SK-N-SH treated with all-trans-retinoic acid at 6 μM for 48 hours (cell line): Measurements from ENCODE around the gene MTHFD1.

Experiments used
- ATAC-seq: fragments of 200-7000 bp; cut with Tn5 transposase; 3 replicates; pipeline ENCODE4 v1.9.1; 2020; ENCODE audit warnings: mild to moderate bottlenecking, moderate library complexity
- ARNTL ChIP-seq: fragments of 450-650 bp; formaldehyde crosslinking; IDR thresholded peaks from 2 replicates; pipeline ENCODE4 v1.5.0; 2020; ENCODE audit warnings: low read depth, mild to moderate bottlenecking, moderate library complexity, borderline replicate concordance
- CSDC2 ChIP-seq: fragments of 250-450 bp; sonication (Bioruptor Pico); IDR thresholded peaks from 2 replicates; pipeline ENCODE4 v1.5.0; 2020; ENCODE audit warnings: mild to moderate bottlenecking, moderate library complexity
- GLIS3 ChIP-seq: fragments of 250-450 bp; sonication (Bioruptor Pico); IDR thresholded peaks from 2 replicates; pipeline ENCODE4 v1.5.0; 2020; ENCODE audit warnings: mild to moderate bottlenecking, moderate library complexity
- ISL1 ChIP-seq: fragments of 250-450 bp; sonication (Bioruptor Pico); IDR thresholded peaks from 2 replicates; pipeline ENCODE4 v2.1.2; 2022; ENCODE audit warnings: mild to moderate bottlenecking, moderate library complexity
- OSR1 ChIP-seq: fragments of 250-450 bp; sonication (Bioruptor Pico); IDR thresholded peaks from 2 replicates; pipeline ENCODE4 v1.8.0; 2022; ENCODE audit warnings: moderate library complexity, mild to moderate bottlenecking, inconsistent platforms
- PPARA ChIP-seq: fragments of 250-450 bp; sonication (Bioruptor Pico); IDR thresholded peaks from 2 replicates; pipeline ENCODE4 v1.5.0; 2020; ENCODE audit warnings: mild to moderate bottlenecking, borderline replicate concordance
- RARB ChIP-seq: fragments of 250-450 bp; sonication (Bioruptor Pico); IDR thresholded peaks from 2 replicates; pipeline ENCODE4 v1.8.0; 2021; ENCODE audit warnings: mild to moderate bottlenecking, moderate library complexity
- SNAI2 ChIP-seq: fragments of 250-450 bp; sonication (Bioruptor Pico); IDR thresholded peaks from 2 replicates; pipeline ENCODE4 v1.5.0; 2020; ENCODE audit warnings: mild to moderate bottlenecking, moderate library complexity
- TCF4 ChIP-seq: fragments of 250-450 bp; sonication (Bioruptor Pico); IDR thresholded peaks from 2 replicates; pipeline ENCODE4 v1.8.0; 2021; ENCODE audit warnings: mild to moderate bottlenecking, moderate library complexity, borderline replicate concordance
- TOX ChIP-seq: fragments of 250-450 bp; sonication (Bioruptor Pico); IDR thresholded peaks from 2 replicates; pipeline ENCODE4 v1.8.0; 2021; ENCODE audit warnings: mild to moderate bottlenecking, moderate library complexity, borderline replicate concordance
- ZFP3 ChIP-seq: fragments of 250-450 bp; sonication (Bioruptor Pico); IDR thresholded peaks from 2 replicates; pipeline ENCODE4 v1.5.0; 2020; ENCODE audit warnings: mild to moderate bottlenecking, moderate library complexity
- ZFP30 ChIP-seq: fragments of 450-650 bp; formaldehyde crosslinking; IDR thresholded peaks from 2 replicates; pipeline ENCODE4 v1.5.0; 2022; ENCODE audit warnings: mild to moderate bottlenecking, moderate library complexity
- ZNF565 ChIP-seq: fragments of 450-650 bp; formaldehyde crosslinking; conservative IDR thresholded peaks from 2 replicates; pipeline ENCODE4 v1.5.0; 2020; ENCODE audit warnings: low read depth, mild to moderate bottlenecking, moderate library complexity
- ZNF70 ChIP-seq: fragments of 450-650 bp; formaldehyde crosslinking; IDR thresholded peaks from 2 replicates; pipeline ENCODE4 v1.5.0; 2020; ENCODE audit warnings: mild to moderate bottlenecking, moderate library complexity
- ZNF8 ChIP-seq: fragments of 450-650 bp; formaldehyde crosslinking; IDR thresholded peaks from 2 replicates; pipeline ENCODE4 v1.5.0; 2020; ENCODE audit warnings: mild to moderate bottlenecking, moderate library complexity
- TF ChIP-seq, protein P1 (sequence below): fragments of 250-450 bp; sonication (Bioruptor Pico); IDR thresholded peaks from 2 replicates; pipeline ENCODE4 v1.5.1; 2021; ENCODE audit warnings: mild to moderate bottlenecking, moderate library complexity
- TF ChIP-seq, protein P2 (sequence below): fragments of 250-450 bp; sonication (Bioruptor Pico); IDR thresholded peaks from 2 replicates; pipeline ENCODE4 v1.5.0; 2020; ENCODE audit warnings: mild to moderate bottlenecking, moderate library complexity
- TF ChIP-seq, protein P3 (sequence below): fragments of 250-450 bp; sonication (Bioruptor Pico); IDR thresholded peaks from 2 replicates; pipeline ENCODE4 v1.8.0; 2020; ENCODE audit warnings: mild to moderate bottlenecking, moderate library complexity, borderline replicate concordance
- TF ChIP-seq, protein P4 (sequence below): fragments of 250-450 bp; sonication (Bioruptor Pico); IDR thresholded peaks from 2 replicates; pipeline ENCODE4 v1.8.0; 2021; ENCODE audit warnings: low read depth, mild to moderate bottlenecking, moderate library complexity, borderline replicate concordance
- TF ChIP-seq, protein P5 (sequence below): fragments of 250-450 bp; sonication (Bioruptor Pico); IDR thresholded peaks from 2 replicates; pipeline ENCODE4 v1.5.1; 2020; ENCODE audit warnings: low read depth, mild to moderate bottlenecking, moderate library complexity

MTHFD1 gene

DNA sequence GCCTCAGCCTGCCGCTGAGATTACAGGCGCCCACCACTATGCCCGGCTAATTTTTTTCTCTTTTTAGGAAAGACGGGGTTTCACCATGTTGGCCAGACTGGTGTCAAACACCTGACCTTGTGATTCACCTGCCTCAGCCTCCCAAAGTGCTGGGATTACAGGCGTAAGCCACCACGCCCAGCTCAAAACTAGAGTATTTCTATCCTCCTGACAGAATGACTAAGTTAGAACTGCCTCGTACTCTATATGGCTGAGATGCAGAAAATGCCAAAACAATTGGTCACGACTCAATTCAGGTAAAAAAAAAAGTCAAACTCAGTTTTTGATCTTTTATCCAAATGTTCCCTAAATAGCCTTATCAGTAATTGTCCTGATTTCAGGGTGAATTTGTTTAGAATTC, 88.3 kb downstream of the MTHFD1 start:
- no peak for ATAC-seq
- TF ChIP-seq, protein P1, sequence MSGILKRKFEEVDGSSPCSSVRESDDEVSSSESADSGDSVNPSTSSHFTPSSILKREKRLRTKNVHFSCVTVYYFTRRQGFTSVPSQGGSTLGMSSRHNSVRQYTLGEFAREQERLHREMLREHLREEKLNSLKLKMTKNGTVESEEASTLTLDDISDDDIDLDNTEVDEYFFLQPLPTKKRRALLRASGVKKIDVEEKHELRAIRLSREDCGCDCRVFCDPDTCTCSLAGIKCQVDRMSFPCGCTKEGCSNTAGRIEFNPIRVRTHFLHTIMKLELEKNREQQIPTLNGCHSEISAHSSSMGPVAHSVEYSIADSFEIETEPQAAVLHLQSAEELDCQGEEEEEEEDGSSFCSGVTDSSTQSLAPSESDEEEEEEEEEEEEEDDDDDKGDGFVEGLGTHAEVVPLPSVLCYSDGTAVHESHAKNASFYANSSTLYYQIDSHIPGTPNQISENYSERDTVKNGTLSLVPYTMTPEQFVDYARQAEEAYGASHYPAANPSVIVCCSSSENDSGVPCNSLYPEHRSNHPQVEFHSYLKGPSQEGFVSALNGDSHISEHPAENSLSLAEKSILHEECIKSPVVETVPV (CRISPR knock-in tag) = no peak
- TF ChIP-seq ISL1 (CRISPR knock-in tag) (no peak), OSR1 (CRISPR knock-in tag) (no peak), ARNTL (CRISPR knock-in tag) (no peak), GLIS3 (CRISPR knock-in tag) (no peak), ZFP3 (CRISPR knock-in tag) (no peak), TOX (CRISPR knock-in tag) (no peak), RARB (CRISPR knock-in tag) (no peak), ZNF8 (no peak), ZFP30 (no peak)
- TF ChIP-seq, protein P2, sequence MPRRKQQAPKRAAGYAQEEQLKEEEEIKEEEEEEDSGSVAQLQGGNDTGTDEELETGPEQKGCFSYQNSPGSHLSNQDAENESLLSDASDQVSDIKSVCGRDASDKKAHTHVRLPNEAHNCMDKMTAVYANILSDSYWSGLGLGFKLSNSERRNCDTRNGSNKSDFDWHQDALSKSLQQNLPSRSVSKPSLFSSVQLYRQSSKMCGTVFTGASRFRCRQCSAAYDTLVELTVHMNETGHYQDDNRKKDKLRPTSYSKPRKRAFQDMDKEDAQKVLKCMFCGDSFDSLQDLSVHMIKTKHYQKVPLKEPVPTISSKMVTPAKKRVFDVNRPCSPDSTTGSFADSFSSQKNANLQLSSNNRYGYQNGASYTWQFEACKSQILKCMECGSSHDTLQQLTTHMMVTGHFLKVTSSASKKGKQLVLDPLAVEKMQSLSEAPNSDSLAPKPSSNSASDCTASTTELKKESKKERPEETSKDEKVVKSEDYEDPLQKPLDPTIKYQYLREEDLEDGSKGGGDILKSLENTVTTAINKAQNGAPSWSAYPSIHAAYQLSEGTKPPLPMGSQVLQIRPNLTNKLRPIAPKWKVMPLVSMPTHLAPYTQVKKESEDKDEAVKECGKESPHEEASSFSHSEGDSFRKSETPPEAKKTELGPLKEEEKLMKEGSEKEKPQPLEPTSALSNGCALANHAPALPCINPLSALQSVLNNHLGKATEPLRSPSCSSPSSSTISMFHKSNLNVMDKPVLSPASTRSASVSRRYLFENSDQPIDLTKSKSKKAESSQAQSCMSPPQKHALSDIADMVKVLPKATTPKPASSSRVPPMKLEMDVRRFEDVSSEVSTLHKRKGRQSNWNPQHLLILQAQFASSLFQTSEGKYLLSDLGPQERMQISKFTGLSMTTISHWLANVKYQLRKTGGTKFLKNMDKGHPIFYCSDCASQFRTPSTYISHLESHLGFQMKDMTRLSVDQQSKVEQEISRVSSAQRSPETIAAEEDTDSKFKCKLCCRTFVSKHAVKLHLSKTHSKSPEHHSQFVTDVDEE = no peak
- TF ChIP-seq, protein P3, sequence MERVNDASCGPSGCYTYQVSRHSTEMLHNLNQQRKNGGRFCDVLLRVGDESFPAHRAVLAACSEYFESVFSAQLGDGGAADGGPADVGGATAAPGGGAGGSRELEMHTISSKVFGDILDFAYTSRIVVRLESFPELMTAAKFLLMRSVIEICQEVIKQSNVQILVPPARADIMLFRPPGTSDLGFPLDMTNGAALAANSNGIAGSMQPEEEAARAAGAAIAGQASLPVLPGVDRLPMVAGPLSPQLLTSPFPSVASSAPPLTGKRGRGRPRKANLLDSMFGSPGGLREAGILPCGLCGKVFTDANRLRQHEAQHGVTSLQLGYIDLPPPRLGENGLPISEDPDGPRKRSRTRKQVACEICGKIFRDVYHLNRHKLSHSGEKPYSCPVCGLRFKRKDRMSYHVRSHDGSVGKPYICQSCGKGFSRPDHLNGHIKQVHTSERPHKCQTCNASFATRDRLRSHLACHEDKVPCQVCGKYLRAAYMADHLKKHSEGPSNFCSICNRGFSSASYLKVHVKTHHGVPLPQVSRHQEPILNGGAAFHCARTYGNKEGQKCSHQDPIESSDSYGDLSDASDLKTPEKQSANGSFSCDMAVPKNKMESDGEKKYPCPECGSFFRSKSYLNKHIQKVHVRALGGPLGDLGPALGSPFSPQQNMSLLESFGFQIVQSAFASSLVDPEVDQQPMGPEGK = no peak
- TF ChIP-seq, protein P4, sequence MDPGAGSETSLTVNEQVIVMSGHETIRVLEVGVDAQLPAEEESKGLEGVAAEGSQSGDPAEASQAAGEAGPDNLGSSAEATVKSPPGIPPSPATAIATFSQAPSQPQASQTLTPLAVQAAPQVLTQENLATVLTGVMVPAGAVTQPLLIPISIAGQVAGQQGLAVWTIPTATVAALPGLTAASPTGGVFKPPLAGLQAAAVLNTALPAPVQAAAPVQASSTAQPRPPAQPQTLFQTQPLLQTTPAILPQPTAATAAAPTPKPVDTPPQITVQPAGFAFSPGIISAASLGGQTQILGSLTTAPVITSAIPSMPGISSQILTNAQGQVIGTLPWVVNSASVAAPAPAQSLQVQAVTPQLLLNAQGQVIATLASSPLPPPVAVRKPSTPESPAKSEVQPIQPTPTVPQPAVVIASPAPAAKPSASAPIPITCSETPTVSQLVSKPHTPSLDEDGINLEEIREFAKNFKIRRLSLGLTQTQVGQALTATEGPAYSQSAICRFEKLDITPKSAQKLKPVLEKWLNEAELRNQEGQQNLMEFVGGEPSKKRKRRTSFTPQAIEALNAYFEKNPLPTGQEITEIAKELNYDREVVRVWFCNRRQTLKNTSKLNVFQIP = no peak

DNA sequence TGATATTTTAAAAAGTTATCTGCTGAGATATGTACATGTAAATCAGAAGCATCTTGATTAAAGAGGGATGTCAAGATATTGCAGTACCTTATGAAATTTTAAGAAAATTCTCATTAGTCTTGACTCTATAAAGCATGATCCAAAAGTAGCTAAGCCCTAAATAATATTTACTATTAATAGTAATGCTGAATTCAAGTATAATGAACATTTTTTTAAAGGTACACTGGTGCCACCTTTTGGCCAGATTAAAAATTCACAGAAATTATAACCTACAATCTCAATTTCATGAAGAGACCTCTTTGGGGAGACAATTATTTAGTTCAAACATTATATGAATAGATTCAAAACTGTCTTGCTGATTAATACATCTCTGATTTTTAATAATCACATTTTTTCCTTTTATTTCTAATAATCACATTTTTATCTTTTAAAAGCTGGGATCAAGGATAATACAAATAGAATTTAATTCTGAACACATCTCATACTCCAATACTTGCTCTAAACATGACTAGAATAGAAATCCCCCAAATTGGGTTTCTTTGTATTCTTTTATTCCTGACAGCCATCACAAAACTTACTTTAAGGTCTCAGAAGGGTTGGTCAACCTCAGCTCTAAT, 90.6 kb downstream of the MTHFD1 start:
- TF ChIP-seq TCF4 (CRISPR knock-in tag) (no peak), ZFP30 (no peak), ZNF70 (no peak), ISL1 (CRISPR knock-in tag) (no peak), GLIS3 (CRISPR knock-in tag) (no peak), SNAI2 (CRISPR knock-in tag) (no peak), CSDC2 (CRISPR knock-in tag) (no peak), ZNF565 (CRISPR knock-in tag) (no peak), PPARA (CRISPR knock-in tag) (no peak), OSR1 (CRISPR knock-in tag) (no peak)
- TF ChIP-seq, protein P5, sequence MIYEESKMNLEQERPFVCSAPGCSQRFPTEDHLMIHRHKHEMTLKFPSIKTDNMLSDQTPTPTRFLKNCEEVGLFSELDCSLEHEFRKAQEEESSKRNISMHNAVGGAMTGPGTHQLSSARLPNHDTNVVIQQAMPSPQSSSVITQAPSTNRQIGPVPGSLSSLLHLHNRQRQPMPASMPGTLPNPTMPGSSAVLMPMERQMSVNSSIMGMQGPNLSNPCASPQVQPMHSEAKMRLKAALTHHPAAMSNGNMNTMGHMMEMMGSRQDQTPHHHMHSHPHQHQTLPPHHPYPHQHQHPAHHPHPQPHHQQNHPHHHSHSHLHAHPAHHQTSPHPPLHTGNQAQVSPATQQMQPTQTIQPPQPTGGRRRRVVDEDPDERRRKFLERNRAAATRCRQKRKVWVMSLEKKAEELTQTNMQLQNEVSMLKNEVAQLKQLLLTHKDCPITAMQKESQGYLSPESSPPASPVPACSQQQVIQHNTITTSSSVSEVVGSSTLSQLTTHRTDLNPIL = no peak
- TF ChIP-seq, protein P3 = no peak
- TF ChIP-seq, protein P4 = no peak
- TF ChIP-seq, protein P1 (CRISPR knock-in tag) = no peak
- ATAC-seq = peak; percentile 47; the same call in 1 of the 3 replicates
